ENCODE measurements around the gene DCAF12. TPM values are rescaled to one million over a fixed set of nuclear protein-coding genes. Genes with fewer than 3 reads are reported as not detected.

DCAF12 gene
- total and polyA plus RNA-seq, 2 of the 4 experiments (the other 2 are of a cell fraction), result 7.2 to 17.1 TPM

DNA sequence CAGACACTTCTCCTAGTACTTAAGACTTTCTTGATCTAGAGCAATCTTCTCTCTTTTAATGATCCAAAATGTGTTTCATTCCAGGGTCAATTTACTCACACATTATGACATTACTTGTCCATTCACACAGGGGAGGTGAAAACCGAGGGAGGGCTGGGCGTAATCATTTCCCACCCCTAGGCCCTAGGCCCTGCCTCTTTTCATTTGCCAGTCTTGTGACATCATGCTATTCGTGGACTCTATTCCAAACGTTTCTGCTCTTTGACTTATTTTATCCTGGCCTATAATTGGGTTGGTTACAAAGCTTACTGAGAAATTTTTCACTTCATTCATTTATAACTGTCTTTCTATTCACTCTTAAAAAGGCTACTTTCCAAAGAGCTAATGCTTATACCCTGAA lies 2.4 kb downstream of the DCAF12 start:
- DNase-seq, result no peak
- Histone ChIP-seq H3K36me3 (ENCODE audit: control insufficient read depth, insufficient read depth, low read length) (peaks cover 4% of the 10 kb centered on the region), H3K4ac (ENCODE audit: low read depth, low read length) (no peak overlapping the region), H4K91ac (ENCODE audit: insufficient read depth, low read depth, low read length) (no peak overlapping the region), H4K5ac (ENCODE audit: low read depth, low read length) (no peak overlapping the region), H3K4me2 (ENCODE audit: low read depth, low read length) (no peak overlapping the region; the same call in 1 of the 2 replicates), H2BK5ac (ENCODE audit: low read depth, low read length, poor library complexity, severe bottlenecking) (no peak overlapping the region), H3K14ac (replicated peaks; ENCODE audit: low read depth, low read length) (no peak overlapping the region), H2BK15ac (ENCODE audit: low read depth, low read length) (no peak overlapping the region), H2BK20ac (ENCODE audit: low read depth, low read length) (no peak overlapping the region), H4K8ac (ENCODE audit: low read depth in 2 of 2, low read length in 2 of 2) (no peak overlapping the region), H2AK5ac (ENCODE audit: low read depth, low read length) (no peak overlapping the region), H3K4me3 (ENCODE audit: insufficient read depth, low read depth, low read length) (no peak overlapping the region), H3K9me3 (ENCODE audit: control insufficient read depth, insufficient read depth, low read length) (no peaks in the 10 kb centered on the region), H3K9me1 (ENCODE audit: insufficient read depth, low read length) (peaks cover 14% of the 10 kb centered on the region), H3K4me1 (ENCODE audit: control insufficient read depth, insufficient read depth, low read length) (peaks cover 8% of the 10 kb centered on the region), H3K27me3 (ENCODE audit: control insufficient read depth, insufficient read depth, low read length) (no peaks in the 10 kb centered on the region), H3K18ac (ENCODE audit: low read depth, low read length) (no peak overlapping the region), H4K20me1 (ENCODE audit: insufficient read depth, low read length) (peaks cover 11% of the 10 kb centered on the region), H3K9ac (ENCODE audit: low read depth, low read length) (no peak overlapping the region), H2AK9ac (replicated peaks; ENCODE audit: low read depth, low read length, poor library complexity) (no peak overlapping the region), H2AFZ (replicated peaks; ENCODE audit: low read length, poor library complexity) (no peak overlapping the region), H3K23ac (ENCODE audit: low read depth, low read length) (no peak overlapping the region), H3K27ac (ENCODE audit: insufficient read depth, low read length) (no peak overlapping the region), H3K56ac (ENCODE audit: extremely low read depth, insufficient read depth, low read length) (no peak overlapping the region), H2BK120ac (ENCODE audit: low read depth, low read length) (no peak overlapping the region), H3K79me1 (ENCODE audit: low read depth in 1 of 2, low read length in 2 of 2) (peaks cover 22 to 61% of the 10 kb centered on the region in 2 experiments)
- in situ Hi-C loops (cut with MboI; ENCODE audit: low sequenced_read_pairs), result no loop called here
- POLR2A ChIA-PET (ENCODE audit: unreplicated experiment), result no interaction called here
- ATAC-seq (ENCODE audit: low read depth), result no peak
- BruUV-seq (replicated peaks), result no TSS peak
- CTCF ChIA-PET, result interaction anchor here (1.3 kb wide), 1 partner anchor 130 kb away, joined by 3 read pairs; no protein-coding TSS in a partner anchor
- dilution Hi-C loops (cut with HindIII; ENCODE audit: low sequenced_read_pairs, unreplicated experiment), result no loop called here
- 100% methylated on average over 1 of the region's 4 CpGs; no CpG with 5 or more reads in 1 of the 2 experiments for WGBS, 2 experiments (ENCODE audit: extremely low coverage in 2 of 2, insufficient read length in 1 of 2)
- TF ChIP-seq USF2 (IDR thresholded peaks at IDR 0.05; ENCODE audit: low read depth, low read length) (no peak), MAFK (IDR thresholded peaks at IDR 0.05; ENCODE audit: low read depth, low read length) (no peak), NFE2L2 (IDR thresholded peaks at IDR 0.05; ENCODE audit: low read depth, low read length) (no peak), FOS (IDR thresholded peaks at IDR 0.05; ENCODE audit: low read depth, low read length) (no peak), RFX5 (IDR thresholded peaks at IDR 0.05; ENCODE audit: low read depth, low read length) (no peak), BHLHE40 (IDR thresholded peaks at IDR 0.05; ENCODE audit: low read depth, low read length) (no peak), MXI1 (IDR thresholded peaks at IDR 0.05; ENCODE audit: borderline replicate concordance, low read depth, low read length) (no peak), POLR2A (IDR thresholded peaks at IDR 0.05; ENCODE audit: low read depth, low read length) (no peak), MAZ (IDR thresholded peaks at IDR 0.05; ENCODE audit: borderline replicate concordance, low read depth, low read length) (no peak)
- TF ChIP-seq, protein P1, sequence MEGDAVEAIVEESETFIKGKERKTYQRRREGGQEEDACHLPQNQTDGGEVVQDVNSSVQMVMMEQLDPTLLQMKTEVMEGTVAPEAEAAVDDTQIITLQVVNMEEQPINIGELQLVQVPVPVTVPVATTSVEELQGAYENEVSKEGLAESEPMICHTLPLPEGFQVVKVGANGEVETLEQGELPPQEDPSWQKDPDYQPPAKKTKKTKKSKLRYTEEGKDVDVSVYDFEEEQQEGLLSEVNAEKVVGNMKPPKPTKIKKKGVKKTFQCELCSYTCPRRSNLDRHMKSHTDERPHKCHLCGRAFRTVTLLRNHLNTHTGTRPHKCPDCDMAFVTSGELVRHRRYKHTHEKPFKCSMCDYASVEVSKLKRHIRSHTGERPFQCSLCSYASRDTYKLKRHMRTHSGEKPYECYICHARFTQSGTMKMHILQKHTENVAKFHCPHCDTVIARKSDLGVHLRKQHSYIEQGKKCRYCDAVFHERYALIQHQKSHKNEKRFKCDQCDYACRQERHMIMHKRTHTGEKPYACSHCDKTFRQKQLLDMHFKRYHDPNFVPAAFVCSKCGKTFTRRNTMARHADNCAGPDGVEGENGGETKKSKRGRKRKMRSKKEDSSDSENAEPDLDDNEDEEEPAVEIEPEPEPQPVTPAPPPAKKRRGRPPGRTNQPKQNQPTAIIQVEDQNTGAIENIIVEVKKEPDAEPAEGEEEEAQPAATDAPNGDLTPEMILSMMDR (conservative IDR thresholded peaks at IDR 0.05; ENCODE audit: low read depth, low read length), result no peak
- TF ChIP-seq, protein P2, sequence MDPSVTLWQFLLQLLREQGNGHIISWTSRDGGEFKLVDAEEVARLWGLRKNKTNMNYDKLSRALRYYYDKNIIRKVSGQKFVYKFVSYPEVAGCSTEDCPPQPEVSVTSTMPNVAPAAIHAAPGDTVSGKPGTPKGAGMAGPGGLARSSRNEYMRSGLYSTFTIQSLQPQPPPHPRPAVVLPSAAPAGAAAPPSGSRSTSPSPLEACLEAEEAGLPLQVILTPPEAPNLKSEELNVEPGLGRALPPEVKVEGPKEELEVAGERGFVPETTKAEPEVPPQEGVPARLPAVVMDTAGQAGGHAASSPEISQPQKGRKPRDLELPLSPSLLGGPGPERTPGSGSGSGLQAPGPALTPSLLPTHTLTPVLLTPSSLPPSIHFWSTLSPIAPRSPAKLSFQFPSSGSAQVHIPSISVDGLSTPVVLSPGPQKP (IDR thresholded peaks at IDR 0.05; ENCODE audit: borderline replicate concordance, low read depth, low read length), result no peak
- intact Hi-C loops (cut with micrococcal nuclease), result loop anchor here (10.0 kb wide), 1 partner anchor 201 kb away; the partner anchor contains the start of genes KIF24 and NUDT2
